Measurements from ENCODE around the gene CCDC69. TPM values are rescaled to one million over a fixed set of nuclear protein-coding genes. Genes with fewer than 3 reads are reported as not detected.

Gene CCDC69
- total RNA-seq, 1 experiment from 2014 or later = 5.1 TPM

DNA sequence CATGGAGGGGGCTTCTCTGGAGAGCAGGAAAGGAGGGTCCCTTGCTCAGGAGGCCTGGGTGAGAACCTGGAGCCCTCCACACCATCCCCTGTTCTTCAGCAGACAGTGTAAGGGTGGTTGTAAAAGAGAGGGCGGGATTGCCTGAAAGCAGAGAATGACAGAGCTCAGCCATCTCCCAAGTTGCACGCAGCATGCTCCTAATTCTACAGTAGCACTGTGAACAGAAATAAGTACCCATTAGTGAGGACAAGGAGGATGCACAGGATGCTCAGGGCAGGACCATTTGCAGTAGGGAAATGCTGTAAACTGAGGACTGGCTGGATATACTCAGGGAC is 8.4 kb downstream of the CCDC69 start:
- H3K4me3 ChIP-seq (ENCODE audit: low read depth, low read length) = no peak overlapping the region
- intact Hi-C loops (cut with micrococcal nuclease; ENCODE audit: unreplicated experiment) = no loop called here
- no peaks in the 10 kb centered on the region for H3K27me3 ChIP-seq (replicated peaks; ENCODE audit: control insufficient read depth, insufficient read depth, low read length)
- ChIA-PET POLR2A (interaction anchor here (0.6 to 1.0 kb wide), 4 partner anchors 31 to 736 kb away, joined by 3 to 5 read pairs (median 4); partner anchors contain the start of gene GM2A), CTCF (no interaction called here)
- H3K4me1 ChIP-seq = peaks cover 21% of the 10 kb centered on the region
- H3K9me3 ChIP-seq = no peaks in the 10 kb centered on the region
- TF ChIP-seq, protein P1, sequence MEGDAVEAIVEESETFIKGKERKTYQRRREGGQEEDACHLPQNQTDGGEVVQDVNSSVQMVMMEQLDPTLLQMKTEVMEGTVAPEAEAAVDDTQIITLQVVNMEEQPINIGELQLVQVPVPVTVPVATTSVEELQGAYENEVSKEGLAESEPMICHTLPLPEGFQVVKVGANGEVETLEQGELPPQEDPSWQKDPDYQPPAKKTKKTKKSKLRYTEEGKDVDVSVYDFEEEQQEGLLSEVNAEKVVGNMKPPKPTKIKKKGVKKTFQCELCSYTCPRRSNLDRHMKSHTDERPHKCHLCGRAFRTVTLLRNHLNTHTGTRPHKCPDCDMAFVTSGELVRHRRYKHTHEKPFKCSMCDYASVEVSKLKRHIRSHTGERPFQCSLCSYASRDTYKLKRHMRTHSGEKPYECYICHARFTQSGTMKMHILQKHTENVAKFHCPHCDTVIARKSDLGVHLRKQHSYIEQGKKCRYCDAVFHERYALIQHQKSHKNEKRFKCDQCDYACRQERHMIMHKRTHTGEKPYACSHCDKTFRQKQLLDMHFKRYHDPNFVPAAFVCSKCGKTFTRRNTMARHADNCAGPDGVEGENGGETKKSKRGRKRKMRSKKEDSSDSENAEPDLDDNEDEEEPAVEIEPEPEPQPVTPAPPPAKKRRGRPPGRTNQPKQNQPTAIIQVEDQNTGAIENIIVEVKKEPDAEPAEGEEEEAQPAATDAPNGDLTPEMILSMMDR (IDR thresholded peaks at IDR 0.05; ENCODE audit: insufficient read depth in 1 of 2, low read depth in 1 of 2, low read length in 1 of 2, severe bottlenecking in 1 of 2, unreplicated experiment in 1 of 2) = no peak
- no peaks in the 10 kb centered on the region for H3K36me3 ChIP-seq (ENCODE audit: control insufficient read depth, insufficient read depth, low read length)
- no TSS peak for BruUV-seq (replicated peaks)
- H3K4me3 Mint-ChIP-seq (ENCODE audit: unreplicated experiment) = no peak overlapping the region
- peak overlapping the region; percentile 39 for H3K27ac Mint-ChIP-seq (ENCODE audit: unreplicated experiment)
- H3K9me3 Mint-ChIP-seq (ENCODE audit: unreplicated experiment) = no peaks in the 10 kb centered on the region
- peaks cover 12% of the 10 kb centered on the region for H3K4me1 Mint-ChIP-seq (ENCODE audit: low read depth, unreplicated experiment)
- no peak for DNase-seq
- H3K36me3 Mint-ChIP-seq (ENCODE audit: insufficient read depth, unreplicated experiment) = no peaks in the 10 kb centered on the region
- H3K27me3 Mint-ChIP-seq (ENCODE audit: insufficient read depth, unreplicated experiment) = no peaks in the 10 kb centered on the region

- DNase-seq = peak in 1 of 2 experiments; percentile 31
- CTCF ChIA-PET = interaction anchor here (1.0 to 1.8 kb wide), 2 partner anchors 9 to 50 kb away, joined by 3 to 7 read pairs; partner anchors contain the start of gene CCDC69
- H3K36me3 ChIP-seq (ENCODE audit: control insufficient read depth, insufficient read depth, low read length) = no peaks in the 10 kb centered on the region
- H3K4me3 Mint-ChIP-seq (ENCODE audit: unreplicated experiment) = no peak overlapping the region
- POLR2A ChIA-PET = interaction anchor here (0.6 to 1.0 kb wide), 3 partner anchors 30 to 735 kb away, joined by 3 to 4 read pairs (median 3); partner anchors contain the start of gene GM2A
- H3K9me3 ChIP-seq = no peaks in the 10 kb centered on the region
- no TSS peak for BruUV-seq (replicated peaks)
- H3K27me3 ChIP-seq (replicated peaks; ENCODE audit: control insufficient read depth, insufficient read depth, low read length) = no peaks in the 10 kb centered on the region
- peak overlapping the region; percentile 39 for H3K27ac Mint-ChIP-seq (ENCODE audit: unreplicated experiment)
- TF ChIP-seq, protein P1 (IDR thresholded peaks at IDR 0.05; ENCODE audit: insufficient read depth in 1 of 2, low read depth in 1 of 2, low read length in 1 of 2, severe bottlenecking in 1 of 2, unreplicated experiment in 1 of 2) = no peak
- H3K9me3 Mint-ChIP-seq (ENCODE audit: unreplicated experiment) = no peaks in the 10 kb centered on the region
- H3K36me3 Mint-ChIP-seq (ENCODE audit: insufficient read depth, unreplicated experiment) = no peaks in the 10 kb centered on the region
- peaks cover 12% of the 10 kb centered on the region for H3K4me1 Mint-ChIP-seq (ENCODE audit: low read depth, unreplicated experiment)
- no peaks in the 10 kb centered on the region for H3K27me3 Mint-ChIP-seq (ENCODE audit: insufficient read depth, unreplicated experiment)
- H3K4me3 ChIP-seq (ENCODE audit: low read depth, low read length) = no peak overlapping the region
- intact Hi-C loops (cut with micrococcal nuclease; ENCODE audit: unreplicated experiment) = no loop called here
- peaks cover 21% of the 10 kb centered on the region for H3K4me1 ChIP-seq
These were observed 9.0 kb downstream of the CCDC69 start for GRCh38 chr5:151214614-151215545.

DNA sequence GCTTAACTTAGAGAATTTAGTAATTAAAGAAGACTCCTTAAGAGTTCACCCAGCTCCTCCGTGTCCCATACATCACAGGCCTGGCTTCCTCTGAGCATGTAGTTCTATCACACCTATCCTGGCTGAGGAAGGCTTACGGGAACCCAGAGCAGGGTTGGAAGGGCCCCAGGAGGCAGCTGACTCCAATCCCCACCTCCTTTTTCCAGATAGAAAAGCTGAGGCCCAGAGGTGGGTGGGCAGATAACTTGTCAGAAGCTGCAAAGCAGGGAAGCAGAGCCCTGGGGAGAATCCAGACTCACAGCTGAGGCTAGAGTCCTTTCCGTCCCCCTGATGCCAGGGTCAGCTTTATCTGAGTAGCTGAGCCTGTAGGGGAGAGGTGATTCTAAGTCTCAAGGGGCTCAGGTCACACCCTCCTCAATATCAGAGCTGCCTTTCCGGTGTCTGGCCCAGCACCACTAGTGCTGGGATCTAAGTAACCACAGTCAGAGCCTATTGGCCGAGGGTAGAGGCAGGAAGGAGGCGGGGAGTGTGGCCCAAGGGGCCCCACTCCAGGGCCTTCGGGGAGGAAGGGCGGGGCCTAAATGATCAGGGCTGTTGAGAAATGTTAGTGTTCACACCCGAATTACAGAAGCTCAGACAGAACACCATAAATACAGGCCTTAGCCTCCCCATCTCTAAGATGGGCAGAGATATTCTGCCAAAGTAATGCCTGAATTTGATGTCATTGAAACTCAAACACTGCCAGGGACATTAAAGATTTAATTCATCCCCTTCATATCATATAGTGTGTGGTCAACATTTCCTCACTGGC is 9.9 kb downstream of the CCDC69 start:
- DNase-seq = peak in 1 of 2 experiments; percentile 50
- Mint-ChIP-seq H3K9me3 (ENCODE audit: unreplicated experiment) (no peaks in the 10 kb centered on the region), H3K4me1 (ENCODE audit: low read depth, unreplicated experiment) (peaks cover 12% of the 10 kb centered on the region), H3K27ac (ENCODE audit: unreplicated experiment) (no peak overlapping the region), H3K36me3 (ENCODE audit: insufficient read depth, unreplicated experiment) (no peaks in the 10 kb centered on the region), H3K27me3 (ENCODE audit: insufficient read depth, unreplicated experiment) (no peaks in the 10 kb centered on the region), H3K4me3 (ENCODE audit: unreplicated experiment) (no peak overlapping the region)
- intact Hi-C loops (cut with micrococcal nuclease; ENCODE audit: unreplicated experiment) = no loop called here
- CTCF ChIA-PET = interaction anchor here (1.0 to 1.8 kb wide), 2 partner anchors 10 to 49 kb away, joined by 3 to 7 read pairs; partner anchors contain the start of gene CCDC69
- no peaks in the 10 kb centered on the region for H3K27me3 ChIP-seq (replicated peaks; ENCODE audit: control insufficient read depth, insufficient read depth, low read length)
- no peak overlapping the region for H3K4me3 ChIP-seq (ENCODE audit: low read depth, low read length)
- H3K4me1 ChIP-seq = peaks cover 21% of the 10 kb centered on the region
- POLR2A ChIA-PET = interaction anchor here (0.7 kb wide), 1 partner anchor 49 kb away, joined by 4 read pairs; no protein-coding TSS in a partner anchor
- TF ChIP-seq, protein P1 (IDR thresholded peaks at IDR 0.05; ENCODE audit: insufficient read depth in 1 of 2, low read depth in 1 of 2, low read length in 1 of 2, severe bottlenecking in 1 of 2, unreplicated experiment in 1 of 2) = no peak
- H3K36me3 ChIP-seq (ENCODE audit: control insufficient read depth, insufficient read depth, low read length) = no peaks in the 10 kb centered on the region
- BruUV-seq (replicated peaks) = no TSS peak
- H3K9me3 ChIP-seq = no peaks in the 10 kb centered on the region
